Measurements from ENCODE around the gene NCOA7. TPM values are rescaled to one million over a fixed set of nuclear protein-coding genes. Genes with fewer than 3 reads are reported as not detected.

Gene NCOA7
- total and polyA plus RNA-seq, 8 donors: 1.2 to 131 (median 21.8) TPM

- 15 to 30% (median 16%) methylated on average over 4 of the region's 4 CpGs for WGBS, 5 donors
- H3K36me3 ChIP-seq: peaks cover 0 to 6% (median 0%) of the 10 kb centered on the region in 4 donors
- TF ChIP-seq CTCF (IDR thresholded peaks at IDR 0.05) (no peak), POLR2AphosphoS5 (IDR thresholded peaks at IDR 0.05) (peak in 2 of 3 donors; percentile 34 to 50)
- H3K9me3 ChIP-seq: no peaks in the 10 kb centered on the region
- H3K4me1 ChIP-seq: peaks cover 22 to 45% (median 35%) of the 10 kb centered on the region in 4 donors
- H3K27ac ChIP-seq: peak overlapping the region in 4 of 5 donors; percentile 92 to 98 (median 96)
- intact Hi-C loops (cut with DNase I; ENCODE audit: low total_unique reads): no loop called here
- peak in 1 of 2 donors; percentile 82 for DNase-seq
- no peaks in the 10 kb centered on the region for H3K27me3 ChIP-seq
- H3K4me3 ChIP-seq: peak overlapping the region; percentile 58 to 94 (median 90)
These were observed 167.1 kb downstream of the NCOA7 start for GRCh38 chr6:125957845-125958244.

- no peak for DNase-seq
- Histone ChIP-seq H3K27me3 (no peaks in the 10 kb centered on the region), H3K9me3 (no peaks in the 10 kb centered on the region), H3K27ac (peak overlapping the region in 4 of 5 donors; percentile 29 to 98 (median 70)), H3K36me3 (peaks cover 0 to 6% (median 0%) of the 10 kb centered on the region in 4 donors), H3K4me1 (peaks cover 22 to 50% (median 37%) of the 10 kb centered on the region in 4 donors), H3K4me3 (peak overlapping the region in 1 of 4 donors; percentile 92)
- intact Hi-C loops (cut with DNase I; ENCODE audit: low total_unique reads): no loop called here
- TF ChIP-seq POLR2AphosphoS5 (IDR thresholded peaks at IDR 0.05): no peak
- no peak for TF ChIP-seq EP300 (IDR thresholded peaks at IDR 0.05)
- TF ChIP-seq POLR2A (IDR thresholded peaks at IDR 0.05): no peak
- TF ChIP-seq CTCF (IDR thresholded peaks at IDR 0.05): no peak
- 76 to 93% (median 86%) methylated on average over 4 of the region's 4 CpGs for WGBS, 5 donors
These were observed 168.3 kb downstream of the NCOA7 start for GRCh38 chr6:125959041-125959440.

GRCh38 chr6:125961117-125961516 is 170.4 kb downstream of the NCOA7 start:
- intact Hi-C loops (cut with DNase I; ENCODE audit: low total_unique reads): no loop called here
- no peak for DNase-seq
- no peak for TF ChIP-seq POLR2AphosphoS5 (IDR thresholded peaks at IDR 0.05)
- TF ChIP-seq POLR2A (IDR thresholded peaks at IDR 0.05): no peak
- no peak for TF ChIP-seq EP300 (IDR thresholded peaks at IDR 0.05)
- no peak for TF ChIP-seq CTCF (IDR thresholded peaks at IDR 0.05)
- no peaks in the 10 kb centered on the region for H3K27me3 ChIP-seq
- peaks cover 0 to 6% (median 0%) of the 10 kb centered on the region in 4 donors for H3K36me3 ChIP-seq
- WGBS, 5 donors: 81 to 86% (median 81%) methylated on average over 3 of the region's 3 CpGs
- no peak overlapping the region for H3K27ac ChIP-seq
- no peak overlapping the region for H3K4me3 ChIP-seq
- H3K9me3 ChIP-seq: no peaks in the 10 kb centered on the region
- peaks cover 22 to 45% (median 35%) of the 10 kb centered on the region in 4 donors for H3K4me1 ChIP-seq

GRCh38 chr6:125962900-125963497 is 172.2 kb downstream of the NCOA7 start:
- Histone ChIP-seq H3K27ac (no peak overlapping the region), H3K4me1 (peaks cover 17 to 36% (median 28%) of the 10 kb centered on the region in 4 donors), H3K9me3 (no peaks in the 10 kb centered on the region), H3K4me3 (no peak overlapping the region), H3K27me3 (no peaks in the 10 kb centered on the region), H3K36me3 (peaks cover 0 to 18% (median 10%) of the 10 kb centered on the region in 4 donors)
- TF ChIP-seq EP300 (IDR thresholded peaks at IDR 0.05) (no peak), POLR2AphosphoS5 (IDR thresholded peaks at IDR 0.05) (no peak), POLR2A (IDR thresholded peaks at IDR 0.05) (no peak), CTCF (IDR thresholded peaks at IDR 0.05) (no peak)
- no peak for DNase-seq
- 73 to 88% (median 79%) methylated on average over 8 of the region's 8 CpGs for WGBS, 5 donors
- intact Hi-C loops (cut with DNase I; ENCODE audit: low total_unique reads): no loop called here

All from stomach (tissue), 9 donors.